Measurements from ENCODE around the gene C2.
"Not testable (repeated sequence)": the region's sequence is repeated elsewhere in the genome, so short reads cannot be mapped to it uniquely, and the experiment has no call there.

C2 gene

DNA sequence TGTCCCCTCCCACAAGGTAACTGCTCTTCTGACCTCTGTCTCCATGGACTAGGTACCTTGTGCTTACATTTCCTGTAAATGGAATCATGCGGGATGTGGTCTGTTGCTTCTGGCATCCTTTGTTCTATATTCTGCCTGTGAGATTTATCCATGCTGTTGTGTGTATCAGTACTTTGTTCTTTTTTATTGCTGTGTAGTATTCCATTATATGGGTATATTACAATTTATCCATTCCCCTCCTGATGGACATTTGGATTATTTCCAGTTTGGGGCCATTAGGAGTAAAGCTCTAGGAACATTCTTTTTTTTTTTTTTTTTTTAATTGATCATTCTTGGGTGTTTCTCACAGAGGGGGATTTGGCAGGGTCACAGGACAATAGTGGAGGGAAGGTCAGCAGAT lies 3.4 kb downstream of the C2 start:
- DNase-seq = no peak

- DNase-seq = not testable (repeated sequence)
These were observed 4.6 kb downstream of the C2 start for GRCh38 chr6:31932137-31932536.

GRCh38 chr6:31933537-31933936 lies 6.0 kb downstream of the C2 start:
- no peak for DNase-seq

DNA sequence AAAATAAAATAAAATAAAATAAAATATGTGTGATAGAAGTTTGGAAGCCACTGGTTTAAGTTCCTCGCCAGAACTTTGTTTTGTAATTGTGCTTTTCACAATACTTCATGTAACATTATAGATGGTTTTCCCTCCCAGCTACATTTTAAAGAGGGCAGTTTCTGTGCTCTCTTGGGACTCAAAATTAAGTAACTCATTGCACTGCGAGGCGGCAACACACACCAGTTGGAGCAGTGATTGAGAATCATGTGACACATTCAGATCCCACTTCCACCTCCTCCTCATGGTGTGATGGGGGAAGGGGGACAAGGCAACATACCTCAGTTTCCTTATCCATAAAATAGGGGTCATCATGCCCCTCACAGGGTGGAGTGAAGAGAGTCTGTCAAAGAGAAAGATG lies 7.5 kb downstream of the C2 start:
- no peak for DNase-seq

GRCh38 chr6:31935823-31936222 lies 8.3 kb downstream of the C2 start:
- no peak for DNase-seq

DNA sequence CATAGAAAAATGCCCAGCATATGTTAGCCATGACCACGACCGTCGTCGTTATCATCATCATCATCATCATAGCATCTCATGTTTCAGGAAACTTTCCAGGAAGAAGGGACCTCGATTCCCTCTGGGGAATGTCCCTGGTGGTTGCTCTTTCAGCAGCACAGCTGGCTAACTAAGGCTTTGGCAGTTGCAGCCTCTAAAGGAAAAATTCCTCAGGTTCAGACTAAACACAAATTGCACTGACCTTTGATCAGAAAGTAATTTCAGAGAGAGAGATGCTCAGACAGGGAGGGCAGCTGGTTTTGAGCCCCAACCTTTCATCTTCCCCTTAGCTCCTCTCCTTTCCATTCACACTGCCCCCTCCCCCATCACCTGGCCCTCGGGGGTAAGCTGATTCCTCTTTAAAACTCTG lies 12.7 kb downstream of the C2 start:
- DNase-seq = no peak

GRCh38 chr6:31943742-31944141 lies 16.2 kb downstream of the C2 start:
- no peak for DNase-seq

DNA sequence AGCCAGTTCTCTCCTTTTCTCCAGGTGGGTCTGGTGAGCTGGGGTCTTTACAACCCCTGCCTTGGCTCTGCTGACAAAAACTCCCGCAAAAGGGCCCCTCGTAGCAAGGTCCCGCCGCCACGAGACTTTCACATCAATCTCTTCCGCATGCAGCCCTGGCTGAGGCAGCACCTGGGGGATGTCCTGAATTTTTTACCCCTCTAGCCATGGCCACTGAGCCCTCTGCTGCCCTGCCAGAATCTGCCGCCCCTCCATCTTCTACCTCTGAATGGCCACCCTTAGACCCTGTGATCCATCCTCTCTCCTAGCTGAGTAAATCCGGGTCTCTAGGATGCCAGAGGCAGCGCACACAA lies 17.6 kb downstream of the C2 start:
- DNase-seq = no peak

GRCh38 chr6:31945507-31946369 lies 18.2 kb downstream of the C2 start, which contains the start of gene CFB:
CFB (plus strand) TSS chr6:31946095; CDS start chr6:31946222, 127 bp downstream.
- no peak for DNase-seq

GRCh38 chr6:31946370-31946885 lies 18.9 kb downstream of the C2 start:
- DNase-seq = no peak

DNA sequence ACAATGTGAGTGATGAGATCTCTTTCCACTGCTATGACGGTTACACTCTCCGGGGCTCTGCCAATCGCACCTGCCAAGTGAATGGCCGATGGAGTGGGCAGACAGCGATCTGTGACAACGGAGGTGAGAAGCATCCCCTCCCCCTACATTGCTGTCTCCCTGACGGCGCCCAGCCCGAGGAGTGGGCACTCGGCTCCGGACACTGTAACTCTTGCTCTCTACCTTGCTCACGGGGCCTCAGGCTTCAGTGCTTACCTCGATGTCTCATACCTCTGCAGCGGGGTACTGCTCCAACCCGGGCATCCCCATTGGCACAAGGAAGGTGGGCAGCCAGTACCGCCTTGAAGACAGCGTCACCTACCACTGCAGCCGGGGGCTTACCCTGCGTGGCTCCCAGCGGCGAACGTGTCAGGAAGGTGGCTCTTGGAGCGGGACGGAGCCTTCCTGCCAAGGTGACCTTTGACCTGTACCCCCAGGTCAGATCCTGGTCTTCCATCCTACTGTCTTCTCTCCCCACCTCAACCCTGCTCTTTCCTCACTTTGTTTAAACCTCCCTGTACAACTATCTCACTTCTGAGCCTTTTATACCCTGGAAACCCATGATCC lies 19.7 kb downstream of the C2 start:
- DNase-seq = no peak

DNA sequence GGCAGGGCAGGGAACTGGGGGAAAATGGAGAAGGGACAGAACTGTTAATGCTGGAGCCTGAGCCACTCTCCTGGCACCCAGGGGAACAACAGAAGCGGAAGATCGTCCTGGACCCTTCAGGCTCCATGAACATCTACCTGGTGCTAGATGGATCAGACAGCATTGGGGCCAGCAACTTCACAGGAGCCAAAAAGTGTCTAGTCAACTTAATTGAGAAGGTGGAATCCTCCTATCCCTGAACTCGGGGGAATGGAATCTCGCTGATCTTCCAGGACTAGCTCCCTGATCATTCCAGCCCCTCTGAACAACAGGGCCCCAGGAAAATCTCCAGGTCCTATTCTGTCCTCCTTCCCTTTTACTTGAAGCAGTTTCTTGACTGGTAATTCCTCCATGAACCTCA lies 20.3 kb downstream of the C2 start:
- no peak for DNase-seq

DNA sequence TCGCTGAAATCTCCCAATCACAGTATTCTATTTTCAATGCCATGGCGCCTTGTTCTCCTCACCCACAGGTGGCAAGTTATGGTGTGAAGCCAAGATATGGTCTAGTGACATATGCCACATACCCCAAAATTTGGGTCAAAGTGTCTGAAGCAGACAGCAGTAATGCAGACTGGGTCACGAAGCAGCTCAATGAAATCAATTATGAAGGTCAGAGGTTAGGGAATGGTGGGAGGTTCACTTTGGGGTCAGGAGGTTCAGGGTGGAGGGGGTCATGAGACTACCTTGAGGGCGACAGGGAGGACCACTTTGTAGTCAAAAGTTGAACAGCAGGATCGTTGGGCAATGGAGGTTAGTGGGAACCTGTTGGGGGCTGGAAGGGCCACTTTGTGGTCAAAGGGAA lies 20.8 kb downstream of the C2 start:
- no peak for DNase-seq

DNA sequence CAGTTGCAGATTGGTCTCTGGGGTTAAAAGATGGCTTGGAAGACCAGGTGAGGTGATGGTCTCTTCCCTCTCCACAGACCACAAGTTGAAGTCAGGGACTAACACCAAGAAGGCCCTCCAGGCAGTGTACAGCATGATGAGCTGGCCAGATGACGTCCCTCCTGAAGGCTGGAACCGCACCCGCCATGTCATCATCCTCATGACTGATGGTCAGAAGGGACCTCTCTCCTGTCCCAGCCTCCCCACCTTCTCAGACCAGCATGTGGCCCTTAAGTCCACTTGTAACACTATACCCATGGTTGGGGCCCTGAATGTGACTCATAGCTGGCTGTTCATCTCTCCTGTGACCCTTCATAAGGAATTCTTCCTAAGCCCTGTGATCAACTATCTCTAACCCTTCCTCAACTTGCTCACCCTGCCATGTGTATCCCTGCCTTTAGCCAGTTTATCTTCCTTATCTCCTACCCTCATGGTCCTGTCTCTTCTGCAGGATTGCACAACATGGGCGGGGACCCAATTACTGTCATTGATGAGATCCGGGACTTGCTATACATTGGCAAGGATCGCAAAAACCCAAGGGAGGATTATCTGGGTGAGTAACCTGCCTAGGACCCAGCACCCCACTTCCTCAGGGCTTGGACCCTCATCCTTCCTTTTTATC lies 21.4 kb downstream of the C2 start:
- no peak for DNase-seq

DNA sequence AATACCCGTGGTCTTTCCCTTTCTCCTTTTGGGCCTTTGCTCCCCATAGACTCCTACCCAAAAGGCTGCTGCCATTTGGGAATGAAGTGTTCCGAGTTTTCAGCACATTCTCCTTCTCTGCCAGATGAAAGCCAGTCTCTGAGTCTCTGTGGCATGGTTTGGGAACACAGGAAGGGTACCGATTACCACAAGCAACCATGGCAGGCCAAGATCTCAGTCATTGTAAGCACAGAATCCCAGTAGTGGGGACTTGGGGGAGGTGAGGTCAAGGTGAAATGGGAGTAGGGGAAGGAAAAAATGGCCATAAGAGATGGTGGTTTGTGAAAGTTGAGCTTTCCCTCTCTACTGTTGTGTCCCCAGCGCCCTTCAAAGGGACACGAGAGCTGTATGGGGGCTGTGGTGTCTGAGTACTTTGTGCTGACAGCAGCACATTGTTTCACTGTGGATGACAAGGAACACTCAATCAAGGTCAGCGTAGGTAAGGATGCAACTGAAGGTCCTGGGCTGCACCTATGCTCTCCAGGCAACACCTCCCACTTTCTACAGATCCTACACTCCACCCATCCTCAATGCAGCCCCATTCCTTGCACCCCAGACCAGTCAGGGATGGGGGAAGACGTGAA lies 22.5 kb downstream of the C2 start:
- no peak for DNase-seq

DNA sequence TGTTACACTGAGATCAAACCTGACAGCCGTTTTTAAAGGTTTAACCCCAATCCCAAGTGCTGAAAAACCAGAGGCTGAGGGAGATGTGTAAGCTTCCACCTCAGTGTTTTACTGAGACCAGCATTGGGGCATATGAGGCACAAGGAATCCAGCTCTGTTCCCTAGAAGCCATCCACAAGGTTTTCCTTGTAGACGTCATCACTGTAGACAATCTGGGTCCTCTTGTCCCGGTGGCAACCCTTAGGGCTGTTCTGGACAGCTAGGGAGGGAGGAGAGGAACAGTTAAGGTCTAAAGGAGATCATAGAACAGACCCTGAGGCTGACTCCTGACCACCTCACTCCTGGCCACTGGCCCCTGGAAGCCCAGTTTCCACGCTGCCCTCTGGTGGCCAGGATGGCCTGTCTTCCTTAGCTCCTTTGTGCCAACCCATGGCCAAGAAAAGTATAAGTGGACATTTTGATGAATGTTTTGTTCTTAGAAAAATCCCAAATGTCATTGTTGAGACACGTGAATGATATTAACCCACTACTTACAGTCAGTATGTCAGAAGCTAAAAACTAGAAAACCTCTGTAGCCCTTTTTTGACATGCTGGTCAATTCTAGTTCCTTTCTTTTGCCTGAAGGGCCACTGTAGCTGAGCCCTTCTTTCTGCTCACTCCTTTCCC lies 24.8 kb downstream of the C2 start:
- no peak for DNase-seq

GRCh38 chr6:31952890-31953289 lies 25.4 kb downstream of the C2 start:
- DNase-seq = no peak

DNA sequence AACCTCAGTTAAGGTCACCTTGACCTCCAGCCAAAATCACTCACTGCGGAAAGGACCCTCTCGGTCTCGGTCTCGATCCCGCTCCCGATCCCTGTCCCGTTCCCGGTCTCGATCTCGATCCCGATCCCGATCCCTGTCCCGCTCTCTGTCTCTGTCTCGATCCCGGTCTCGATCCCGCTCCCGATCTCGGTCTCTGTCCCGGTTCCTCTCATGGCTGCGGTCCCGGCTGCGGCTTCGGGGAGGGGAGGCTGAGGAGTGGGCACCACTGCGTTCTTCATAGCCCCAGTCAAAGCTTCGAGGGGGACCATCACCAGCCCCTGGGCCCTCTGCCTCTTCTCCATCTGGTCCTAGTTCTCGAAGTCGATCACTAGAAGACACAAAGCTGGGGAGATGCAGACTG lies 27.0 kb downstream of the C2 start:
- no peak for DNase-seq

DNA sequence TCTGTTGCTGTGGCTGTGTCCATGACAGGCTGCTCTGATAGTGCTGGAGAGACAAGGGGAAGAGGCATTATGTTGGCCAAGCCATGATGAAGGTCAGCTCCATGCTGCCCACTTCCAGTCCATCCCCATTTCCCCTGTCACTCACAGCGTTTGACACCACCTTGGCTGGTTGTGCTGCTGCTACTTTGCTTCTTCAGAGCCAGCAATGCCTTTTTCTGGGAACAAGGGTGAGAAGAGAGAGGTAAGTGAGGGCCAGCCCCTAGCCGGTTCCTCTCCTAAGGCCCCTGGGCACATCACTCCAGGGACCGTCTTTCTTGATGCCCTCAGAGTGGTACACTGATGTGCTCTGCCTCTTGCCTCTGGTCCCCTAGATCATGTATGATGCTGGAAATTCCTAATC lies 29.3 kb downstream of the C2 start:
- no peak for DNase-seq

GRCh38 chr6:31958412-31958740 lies 30.9 kb downstream of the C2 start:
- DNase-seq = no peak

- DNase-seq = peak; percentile 79
These were observed 31.5 kb downstream of the C2 start, which contains the start of the genes NELFE and SKIC2 for GRCh38 chr6:31958741-31959739. NELFE (minus strand) TSS chr6:31958971; CDS start chr6:31958446, 525 bp downstream. SKIC2 (plus strand) TSS chr6:31959175; CDS start chr6:31959193, 18 bp downstream.
